HL-60/S4 treated with retinoic acid at 250 ng/mL for 4 days and 3 days (cell line): ENCODE data around the gene SUFU.
"Not testable (repeated sequence)": the region's sequence is repeated elsewhere in the genome, so short reads cannot be mapped to it uniquely, and the experiment has no call there.

ENCODE experiments used
- in situ Hi-C: fragments of 300-500 bp; cut with MboI; formaldehyde crosslinking; loops from 2 replicates; pipeline ENCODE4 v1.7.0; 2022; ENCODE audit warnings: low sequenced_read_pairs

Gene SUFU

DNA sequence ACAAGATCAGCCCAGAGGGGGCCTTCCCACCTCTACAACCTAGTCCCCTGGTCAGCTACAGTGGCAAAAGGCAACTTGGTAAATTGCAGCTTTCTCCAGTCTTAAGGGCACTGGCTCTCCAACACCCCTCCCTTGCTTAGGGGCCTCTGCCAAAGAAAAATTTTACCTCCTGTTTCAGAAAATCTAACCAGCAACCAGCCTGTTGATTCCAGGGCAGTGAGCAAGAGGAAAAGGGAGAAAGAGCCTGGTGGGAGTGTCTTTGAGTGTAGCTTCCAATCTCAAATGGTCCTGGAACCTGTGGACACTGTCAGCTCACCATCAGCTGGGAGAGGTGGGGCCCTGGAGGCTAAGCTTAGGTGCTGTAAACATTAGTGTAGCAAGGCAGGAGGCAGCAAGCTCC lies 24.1 kb upstream of the SUFU start:
- in situ Hi-C loops: no loop called here

DNA sequence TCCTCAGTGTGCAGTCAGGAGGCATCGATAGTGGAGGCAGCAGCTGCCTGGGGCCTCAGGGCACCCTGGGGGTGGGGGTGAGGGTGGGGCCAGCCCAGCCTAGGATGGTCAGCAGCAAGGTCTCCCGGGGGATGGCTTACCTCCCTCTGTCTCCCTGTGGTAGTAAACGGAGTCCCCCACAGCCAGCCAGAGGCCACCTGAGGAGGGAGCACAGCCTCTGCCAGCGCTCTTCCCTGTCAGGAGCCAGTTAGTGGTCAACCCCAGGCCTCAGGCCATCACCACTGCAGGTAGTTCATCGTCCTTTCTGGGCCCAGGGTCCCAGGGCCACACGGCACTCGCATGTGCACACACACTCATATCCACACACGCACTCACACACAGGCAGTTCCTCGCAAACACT lies 23.4 kb upstream of the SUFU start:
- in situ Hi-C loops: no loop called here

DNA sequence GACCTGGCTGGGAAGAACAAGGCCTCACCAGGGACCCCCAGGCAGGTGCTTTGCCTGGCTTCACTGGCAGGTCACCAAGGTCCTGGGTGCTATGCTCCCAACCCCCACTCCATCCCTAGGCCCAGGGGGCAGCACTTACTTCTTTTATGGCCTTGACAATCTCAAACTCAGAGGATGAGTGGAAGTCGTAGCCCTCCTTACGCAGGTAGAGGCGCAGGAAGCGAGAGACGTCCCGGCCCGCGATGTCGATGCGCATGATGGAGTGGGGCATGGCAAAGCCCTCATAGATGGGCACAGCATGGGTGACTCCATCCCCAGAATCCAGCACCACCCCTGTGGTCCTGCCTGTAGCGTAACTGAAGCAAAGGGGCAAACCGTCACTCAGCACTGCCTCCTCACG lies 19.8 kb upstream of the SUFU start:
- in situ Hi-C loops: no loop called here

DNA sequence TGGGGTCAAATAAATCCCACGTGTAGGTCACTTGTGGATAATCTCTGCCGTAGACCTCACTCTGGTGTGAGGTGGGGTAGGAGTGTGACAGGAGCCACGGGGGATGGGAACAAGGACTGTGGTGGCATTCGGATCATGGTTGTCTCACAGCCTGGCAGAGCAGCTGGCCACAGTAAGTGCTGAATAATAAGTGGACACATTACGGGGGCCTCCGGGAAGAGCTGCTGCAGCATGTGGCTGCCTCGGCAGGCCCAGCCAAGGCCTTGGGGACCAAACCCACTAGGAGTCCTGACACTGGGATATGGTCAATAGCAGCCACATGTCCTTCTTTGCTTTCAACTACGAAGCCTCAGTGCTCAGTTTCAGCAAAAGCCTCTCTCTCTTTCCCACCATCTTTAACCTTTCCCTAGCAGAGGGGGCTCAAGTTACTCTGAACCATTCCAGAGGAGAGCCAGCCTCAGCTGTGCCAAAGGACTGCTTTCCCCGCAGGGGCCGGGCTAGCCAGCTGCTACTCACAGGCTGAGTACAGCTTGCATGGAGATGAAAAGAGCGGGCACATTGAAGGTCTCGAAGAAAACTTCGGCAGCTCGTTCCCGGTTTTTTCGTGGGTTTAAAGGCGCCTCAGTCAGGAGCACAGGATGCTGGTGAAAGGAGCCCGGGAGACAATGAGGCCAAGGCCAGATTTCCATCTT lies 18.5 kb upstream of the SUFU start:
- in situ Hi-C loops: no loop called here

DNA sequence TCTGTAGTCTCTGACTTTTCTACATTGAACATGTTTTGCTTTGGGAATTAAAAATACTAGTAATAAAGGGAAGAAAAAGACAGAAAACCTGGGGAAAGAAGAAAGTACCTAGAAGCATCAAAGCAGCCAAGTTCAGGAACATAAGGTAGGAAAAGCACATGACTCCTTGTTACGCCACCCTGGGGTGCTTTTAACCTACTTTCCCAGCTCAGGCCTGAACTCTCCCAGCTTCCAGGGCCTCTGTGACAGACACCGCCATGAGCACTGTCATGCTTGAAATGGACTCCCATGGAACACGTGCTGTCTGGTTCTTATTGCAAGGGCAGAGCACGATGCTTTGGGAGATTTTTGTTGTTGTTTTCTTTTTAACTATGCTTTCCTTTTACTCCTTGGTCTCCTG lies 12.6 kb upstream of the SUFU start:
- in situ Hi-C loops: no loop called here

DNA sequence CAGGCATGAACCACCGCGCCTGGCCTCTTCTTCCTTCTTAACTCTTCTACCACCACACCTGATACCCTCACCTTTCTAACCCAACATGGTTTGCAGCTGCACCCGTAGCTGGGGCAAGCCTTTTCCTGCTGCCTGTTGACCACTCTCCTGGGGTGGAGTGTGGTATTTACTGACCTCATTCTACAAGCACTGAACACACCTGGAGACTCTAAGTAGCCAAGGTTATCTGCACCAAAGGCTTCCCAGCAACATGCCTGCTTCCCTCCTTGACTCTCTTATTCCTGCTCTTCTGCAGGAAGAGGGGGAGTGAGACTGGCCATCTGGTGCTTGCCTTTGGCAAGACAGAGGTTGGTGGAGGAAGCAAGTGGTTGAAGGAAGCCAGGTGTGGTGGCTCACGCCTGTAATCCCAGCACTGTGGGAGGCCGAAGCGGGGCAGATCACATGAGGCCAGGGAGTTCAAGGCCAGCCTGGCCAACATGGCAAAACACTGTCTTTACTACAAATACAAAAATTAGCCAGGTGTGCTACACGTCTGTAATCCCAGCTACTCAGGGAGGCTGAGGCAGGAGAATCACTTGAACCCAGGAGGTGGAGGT lies 11.3 kb upstream of the SUFU start:
- in situ Hi-C loops: no loop called here

DNA sequence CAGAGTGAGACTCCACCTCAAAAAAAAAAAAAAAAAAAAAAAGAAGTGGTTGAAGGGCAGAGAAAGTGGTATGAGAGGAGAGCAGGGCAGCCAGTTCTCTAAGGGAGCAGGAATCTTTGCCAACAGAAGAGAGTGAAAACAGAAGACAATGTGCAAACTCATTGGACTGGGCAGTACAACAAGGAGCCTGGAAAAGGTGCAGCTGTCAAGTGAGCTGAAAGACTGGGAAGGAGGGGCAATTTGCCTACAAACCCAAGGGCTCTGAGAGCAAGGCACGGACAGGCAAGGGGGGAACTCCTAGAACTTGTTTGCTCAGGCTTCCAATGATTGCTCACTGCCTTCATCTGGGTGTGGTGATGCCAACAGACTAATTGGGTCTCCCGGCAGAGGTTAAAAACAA lies 10.8 kb upstream of the SUFU start:
- in situ Hi-C loops: no loop called here

DNA sequence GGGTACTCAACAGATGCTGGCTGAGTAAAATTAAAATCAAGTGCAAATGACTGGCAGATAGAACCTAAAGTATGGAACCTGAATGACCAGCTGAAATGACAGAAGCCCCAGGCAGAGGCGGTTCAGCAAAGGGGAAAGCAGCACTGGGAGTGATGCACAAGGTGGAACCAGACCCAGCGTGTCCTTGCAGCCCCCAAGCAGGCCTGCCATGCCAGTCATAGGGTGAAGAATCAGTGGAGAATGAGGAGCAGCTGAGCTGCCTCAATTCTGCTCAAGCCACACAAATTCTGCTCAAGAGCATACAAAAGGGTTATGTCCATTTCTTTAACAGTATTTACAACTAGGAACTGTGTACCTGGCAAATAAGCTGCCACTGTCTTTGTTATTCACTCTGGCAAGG lies 10.0 kb upstream of the SUFU start:
- in situ Hi-C loops: no loop called here

DNA sequence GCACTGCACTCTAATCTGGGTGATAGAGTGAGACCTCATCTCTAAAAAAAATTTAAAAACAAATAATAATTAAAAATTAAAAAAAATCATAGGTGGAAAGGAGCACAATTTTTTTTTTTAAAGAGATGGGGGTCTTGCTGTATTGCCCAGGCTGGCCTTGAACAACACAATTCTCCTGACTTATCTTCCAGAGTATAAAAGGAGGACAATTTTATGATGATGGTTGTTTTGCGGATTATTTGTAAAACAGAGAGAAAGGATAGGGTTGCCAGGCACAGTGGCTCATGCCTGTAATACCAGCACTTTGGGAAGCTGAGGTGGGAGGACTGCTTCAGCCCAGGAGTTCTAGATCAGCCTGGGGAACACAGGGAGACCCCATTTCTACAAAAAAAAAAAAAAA lies 6.2 kb upstream of the SUFU start:
- in situ Hi-C loops: no loop called here

DNA sequence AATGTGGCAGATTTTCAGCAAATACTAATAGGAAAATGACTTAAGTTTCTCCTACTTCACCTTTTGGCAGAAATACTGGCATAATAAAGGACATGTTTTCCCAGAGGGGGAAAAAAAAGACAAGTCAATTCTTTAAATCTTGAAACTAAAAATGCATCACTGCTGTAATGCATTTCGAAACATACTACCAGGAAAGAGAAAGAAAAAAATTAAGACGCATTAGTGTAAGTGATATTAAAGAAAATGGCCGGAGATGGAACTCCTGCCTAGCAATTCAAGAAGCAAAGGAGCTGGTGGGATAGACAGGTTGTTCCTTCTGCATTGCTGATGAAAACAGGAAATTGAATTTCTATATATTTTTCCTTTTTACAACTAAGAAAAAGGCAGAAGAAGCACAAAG lies 4.4 kb upstream of the SUFU start:
- in situ Hi-C loops: no loop called here

DNA sequence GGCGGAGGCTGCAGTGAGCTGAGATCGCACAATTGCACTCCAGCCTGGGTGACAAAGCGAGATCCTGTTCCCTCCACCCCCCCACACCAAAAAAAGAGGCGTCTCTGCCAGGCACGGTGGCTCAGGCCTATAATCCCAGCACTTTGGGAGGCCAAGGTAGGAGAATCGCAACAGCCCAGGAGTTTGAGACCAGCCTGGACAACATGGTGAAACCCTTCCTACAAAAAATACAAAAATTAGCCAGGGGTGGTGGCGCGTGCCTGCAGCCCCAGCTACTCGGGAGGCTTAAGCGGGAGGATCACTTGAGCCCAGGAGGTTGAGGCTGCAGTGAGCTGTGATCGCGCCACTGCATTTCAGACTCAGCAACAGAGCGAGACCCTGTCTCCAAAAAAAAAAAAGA lies 3.1 kb upstream of the SUFU start:
- in situ Hi-C loops: not testable (repeated sequence)

DNA sequence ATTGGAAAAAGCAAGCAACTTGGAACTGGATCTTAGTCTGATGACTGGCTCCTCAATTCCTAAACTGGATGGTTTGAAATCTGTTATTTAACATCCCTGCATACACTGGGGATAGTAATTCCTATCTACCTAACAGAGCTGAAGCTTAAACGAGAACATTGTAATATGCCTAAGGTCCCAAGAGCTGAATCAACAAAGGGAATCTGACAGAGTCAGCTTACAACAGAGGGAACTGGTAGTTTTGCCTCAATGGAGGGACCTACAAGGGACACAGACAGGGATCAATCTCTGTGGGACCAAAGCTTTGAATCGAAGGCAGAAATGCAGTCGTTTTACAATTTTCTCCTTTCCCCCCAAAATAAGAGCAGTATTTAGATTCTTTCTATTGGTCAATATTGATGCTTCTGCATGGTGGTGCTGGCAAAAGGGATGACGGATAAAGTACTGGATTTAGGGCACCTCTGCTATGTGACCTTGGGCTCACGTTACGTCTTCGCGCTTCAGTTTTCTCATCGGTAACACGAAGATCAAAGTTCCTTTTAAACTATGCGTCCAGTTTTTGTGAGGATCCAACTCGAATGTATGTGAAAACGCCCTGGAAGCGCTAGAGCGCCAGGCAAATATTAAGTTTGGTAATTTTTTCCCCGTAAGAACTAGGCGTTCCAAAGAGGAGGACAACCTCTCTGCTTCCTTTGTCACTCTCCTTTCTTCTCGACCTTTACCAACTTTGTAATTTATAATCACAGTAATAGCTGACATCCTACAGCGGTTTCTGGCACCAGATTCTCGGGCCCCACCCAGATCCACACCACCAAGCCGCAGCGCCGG lies 2.4 kb upstream of the SUFU start:
- in situ Hi-C loops: no loop called here

DNA sequence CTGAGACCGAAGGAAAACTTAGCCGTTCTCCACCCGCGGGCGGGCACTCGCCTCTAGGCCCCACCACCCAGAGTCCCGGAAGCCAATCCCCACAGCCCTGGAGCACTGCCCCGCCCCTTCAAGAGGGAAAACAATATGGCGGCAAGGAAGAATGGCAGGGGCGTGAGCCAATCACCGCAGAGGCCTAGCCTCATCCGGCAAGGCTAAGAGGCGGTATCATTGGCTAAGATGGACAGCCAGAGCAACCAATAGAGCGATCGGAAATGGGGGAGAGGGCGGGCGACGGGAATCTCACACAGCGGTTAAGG lies 1.8 kb upstream of the SUFU start:
- in situ Hi-C loops: no loop called here

DNA sequence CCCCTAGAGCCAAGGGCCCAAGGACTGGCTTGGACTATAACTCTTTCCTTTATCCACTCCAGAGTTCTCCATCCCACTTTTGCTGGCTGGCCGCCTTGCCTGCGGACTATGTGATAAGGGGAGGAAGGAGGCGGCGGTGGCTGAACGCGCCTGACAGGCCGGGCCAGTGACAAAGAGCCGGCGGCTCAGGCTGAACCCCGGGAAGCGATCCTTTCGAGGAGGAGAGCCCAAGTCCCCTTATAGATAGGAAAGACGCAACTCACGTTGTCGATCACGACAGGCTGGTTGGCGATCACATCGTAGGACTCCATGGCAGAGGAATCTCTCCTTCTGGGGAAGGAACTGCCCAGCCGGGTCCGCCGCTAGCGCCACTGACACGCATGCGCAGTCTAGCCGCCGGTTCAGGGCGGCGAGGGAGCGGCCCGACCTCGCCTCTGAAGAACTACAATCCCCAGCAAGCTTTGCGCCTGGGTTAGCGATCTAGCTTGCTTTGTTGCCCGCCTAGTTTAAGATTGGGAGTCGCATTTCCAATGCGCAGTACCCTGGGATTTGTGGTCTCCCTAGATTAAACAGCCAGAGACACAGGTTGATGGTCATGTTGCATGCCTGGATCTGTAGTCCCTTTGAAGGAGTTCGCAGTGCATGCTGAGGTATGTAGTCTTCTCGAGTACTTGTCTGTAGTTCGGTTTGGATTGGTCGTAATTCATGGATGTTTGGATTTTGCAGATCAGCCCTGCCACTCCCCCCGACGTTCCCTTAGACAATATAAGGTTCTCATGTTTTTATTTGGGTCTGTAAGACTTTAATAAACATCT lies 1.2 kb upstream of the SUFU start, which contains the start of gene ACTR1A:
Gene ACTR1A, minus strand, starts transcription at position 376 of the 815 bp plus-strand sequence. Its CDS starts 65 bp downstream, at position 311.
- in situ Hi-C loops: no loop called here

DNA sequence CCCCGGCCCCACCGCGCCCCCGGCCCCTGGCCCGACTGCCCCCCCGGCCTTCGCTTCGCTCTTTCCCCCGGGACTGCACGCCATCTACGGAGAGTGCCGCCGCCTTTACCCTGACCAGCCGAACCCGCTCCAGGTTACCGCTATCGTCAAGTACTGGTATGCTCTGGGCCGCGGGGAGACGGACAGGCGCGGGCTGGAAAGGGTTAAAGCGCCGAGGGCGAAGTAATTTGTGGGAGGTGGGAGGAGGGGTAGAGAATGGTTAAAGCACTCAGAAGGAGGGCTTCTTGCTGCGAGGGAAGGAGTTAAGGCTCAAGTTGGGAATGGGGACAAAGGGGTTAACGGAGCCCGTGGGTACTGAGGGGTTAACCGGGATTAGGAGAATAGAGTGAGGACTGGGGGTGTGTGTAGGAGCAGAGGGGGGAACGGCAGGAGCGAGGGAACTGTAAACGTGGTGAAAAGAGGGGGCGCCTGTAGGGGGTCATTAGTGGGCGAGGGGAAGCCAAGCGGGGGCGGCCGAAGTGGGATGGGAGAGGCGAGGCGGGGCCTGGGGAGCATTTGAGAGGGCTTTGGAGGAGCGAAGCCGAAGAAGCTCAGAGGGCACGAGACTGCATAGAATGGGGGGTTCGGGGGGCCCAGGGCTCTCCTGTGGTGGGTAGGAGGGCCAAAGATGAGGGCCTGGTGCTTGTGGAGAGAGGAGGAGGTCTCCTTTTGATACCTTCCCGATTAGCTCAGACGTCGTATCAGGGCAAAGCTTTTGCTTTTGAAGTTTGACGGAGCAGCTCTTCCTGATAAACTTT lies 605 bp downstream of the SUFU start:
- in situ Hi-C loops: no loop called here

DNA sequence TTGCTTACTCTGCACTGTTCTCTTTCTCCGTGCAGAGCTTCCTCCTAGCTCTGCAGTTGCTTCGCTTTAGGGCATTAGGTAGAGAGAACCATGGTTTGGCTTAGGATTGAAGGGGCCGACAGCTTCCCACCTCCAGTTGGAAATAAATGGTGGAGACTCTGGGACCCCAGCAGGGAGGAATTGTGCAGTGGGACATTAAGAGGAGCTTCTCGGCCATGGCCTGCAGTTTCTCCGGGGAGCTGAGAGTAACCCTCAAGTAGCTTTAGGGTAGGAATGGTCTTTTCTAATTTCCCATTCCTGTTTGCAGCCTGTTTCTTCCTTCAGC lies 1.2 kb downstream of the SUFU start:
- in situ Hi-C loops: no loop called here

DNA sequence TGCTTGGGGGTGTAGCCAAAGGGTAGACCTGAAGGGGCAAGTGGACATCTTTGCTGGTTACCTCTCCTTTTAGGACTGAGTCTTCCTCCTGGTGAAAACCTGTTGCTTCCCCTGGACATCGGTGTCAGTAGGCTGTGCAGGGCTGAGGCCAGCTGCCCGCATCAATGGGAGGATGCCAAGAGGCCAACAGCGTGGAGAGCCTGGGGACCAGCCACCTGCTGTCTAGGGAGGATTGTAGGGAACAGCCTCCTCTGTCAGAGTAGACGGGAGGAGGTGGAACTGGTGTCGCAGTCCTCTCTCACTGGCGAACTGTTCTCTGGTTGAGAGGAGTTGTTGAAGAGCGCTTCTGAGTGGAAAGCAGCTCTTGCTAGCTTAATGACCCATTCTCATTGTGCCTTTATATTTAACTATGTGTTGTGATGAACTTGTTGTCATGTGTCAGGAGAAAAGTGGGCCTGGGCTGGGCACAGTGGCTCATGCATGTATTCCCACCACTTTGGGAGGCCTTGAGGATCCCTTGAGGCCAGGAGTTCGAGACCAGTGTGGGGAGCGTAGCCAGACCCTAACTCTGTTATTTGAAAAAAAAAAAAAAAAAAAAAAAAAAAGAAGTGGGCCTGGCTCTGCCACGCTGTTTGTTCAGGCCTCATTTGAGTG lies 1.8 kb downstream of the SUFU start:
- in situ Hi-C loops: no loop called here

DNA sequence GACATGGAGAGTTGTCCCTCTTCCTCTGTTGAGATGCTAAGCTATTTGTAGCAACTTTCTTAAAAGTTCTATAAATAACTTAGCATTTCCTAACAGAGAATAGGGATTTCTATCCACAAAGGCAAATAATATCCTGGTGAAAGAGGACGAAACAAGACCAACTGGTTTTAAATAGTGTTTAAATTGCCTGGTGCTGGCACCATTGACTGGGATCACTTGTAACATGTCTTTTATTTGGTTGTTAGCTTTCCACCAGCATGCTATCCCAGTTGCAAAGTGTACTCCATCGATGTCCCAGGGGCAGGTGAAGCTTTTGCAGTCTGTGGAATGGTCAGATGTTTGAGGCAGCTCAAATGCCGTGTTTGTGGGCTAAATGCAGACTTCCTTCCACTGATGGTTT lies 3.7 kb downstream of the SUFU start:
- in situ Hi-C loops: no loop called here

DNA sequence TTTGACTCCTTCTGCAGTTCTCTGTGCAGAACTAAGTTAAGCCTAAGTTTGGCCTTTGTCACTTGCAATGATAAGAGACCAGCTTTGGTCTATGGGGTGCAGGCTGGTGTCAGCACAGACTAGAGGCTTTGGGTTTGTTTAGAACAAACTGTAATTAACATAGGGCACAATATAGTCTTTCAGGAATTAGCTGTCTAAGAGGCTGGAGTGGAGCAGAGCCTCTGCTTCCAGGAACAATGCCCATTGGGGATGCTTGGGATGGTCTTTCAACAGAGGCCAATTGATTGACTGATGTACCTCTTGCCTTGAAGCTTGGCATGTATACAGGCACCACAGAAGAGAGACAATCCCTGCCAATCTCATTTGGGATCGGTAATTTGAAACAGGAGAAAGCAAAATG lies 4.7 kb downstream of the SUFU start:
- in situ Hi-C loops: no loop called here

DNA sequence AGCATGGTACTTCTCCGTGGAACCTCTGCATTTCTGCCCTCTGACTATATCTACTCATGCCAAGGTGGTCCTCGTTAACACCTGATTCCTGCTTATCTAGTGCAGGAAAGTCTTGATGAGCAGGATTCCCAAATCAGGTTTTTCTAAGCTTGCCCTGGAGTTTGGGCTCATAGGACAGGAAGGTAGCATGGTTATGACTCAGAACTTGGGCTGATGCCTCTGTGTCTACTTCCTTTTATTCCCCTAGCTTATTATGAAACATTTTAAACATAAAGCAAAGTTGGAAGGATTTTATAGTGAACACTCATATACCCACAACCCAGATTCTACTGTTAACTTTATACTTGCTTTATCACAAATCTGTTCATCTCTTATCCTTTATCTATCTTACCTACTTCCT lies 5.6 kb downstream of the SUFU start:
- in situ Hi-C loops: no loop called here
